Germinal center (tissue), 1 donor: Measurements from ENCODE around the gene TUT4.
"Not testable (repeated sequence)": the region's sequence is repeated elsewhere in the genome, so short reads cannot be mapped to it uniquely, and the experiment has no call there.

Source experiments
- DNase-seq: peaks from one replicate; pipeline ENCODE4 v3.0.0; 2012; ENCODE audit warnings: mixed read lengths, low spot score

TUT4 gene

GRCh38 chr1:52552505-52553361 is at the start of gene TUT4:
TUT4 (minus strand) TSS chr1:52553092; CDS start chr1:52526280, 26,812 bp downstream.
- peak; percentile 72 for DNase-seq

DNA sequence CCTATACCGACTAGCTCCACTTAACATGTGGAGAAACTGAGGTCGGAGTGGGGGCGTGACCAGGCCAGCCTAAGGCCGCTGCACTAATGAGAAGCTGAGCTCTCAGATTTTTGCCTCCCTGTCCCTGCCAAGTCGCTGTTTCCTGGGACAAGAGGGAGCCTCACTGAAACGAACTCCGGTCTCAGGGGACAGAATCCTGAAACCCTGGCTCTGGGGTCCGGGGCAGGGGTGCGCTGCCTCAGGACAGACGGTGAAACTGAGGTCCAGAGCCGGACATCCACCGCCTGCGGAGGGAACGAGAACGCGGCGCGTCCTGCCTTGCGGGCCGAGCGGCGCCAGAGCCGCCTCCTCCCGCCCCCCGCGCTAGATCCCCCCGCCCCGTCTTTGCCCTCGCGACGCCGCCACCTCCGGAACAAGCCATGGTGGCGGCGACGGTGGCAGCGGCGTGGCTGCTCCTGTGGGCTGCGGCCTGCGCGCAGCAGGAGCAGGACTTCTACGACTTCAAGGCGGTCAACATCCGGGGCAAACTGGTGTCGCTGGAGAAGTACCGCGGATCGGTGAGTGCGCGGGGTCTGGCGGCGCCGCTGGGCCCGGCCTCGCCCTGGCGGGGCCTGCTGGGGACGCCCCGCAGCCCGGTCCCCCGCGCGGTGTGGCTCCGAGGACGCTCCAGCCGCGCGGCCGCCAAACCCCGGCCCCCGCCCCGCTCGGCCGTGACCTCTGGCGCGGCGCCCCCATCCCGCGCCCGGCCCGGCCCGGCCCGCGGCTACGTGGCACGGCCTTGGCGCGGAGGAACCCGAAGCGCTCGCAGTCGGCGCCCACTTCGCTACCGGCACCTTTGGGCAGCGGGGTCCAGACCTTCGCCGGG is 49.3 kb upstream of the TUT4 start, which contains the start of gene GPX7:
Gene GPX7 (plus strand): TSS at position 381 of the 865 bp plus-strand sequence. CDS start 39 bp downstream, at position 420.
- DNase-seq, result peak; percentile 79

GRCh38 chr1:52601519-52601918 is 48.6 kb upstream of the TUT4 start:
- DNase-seq, result no peak

DNA sequence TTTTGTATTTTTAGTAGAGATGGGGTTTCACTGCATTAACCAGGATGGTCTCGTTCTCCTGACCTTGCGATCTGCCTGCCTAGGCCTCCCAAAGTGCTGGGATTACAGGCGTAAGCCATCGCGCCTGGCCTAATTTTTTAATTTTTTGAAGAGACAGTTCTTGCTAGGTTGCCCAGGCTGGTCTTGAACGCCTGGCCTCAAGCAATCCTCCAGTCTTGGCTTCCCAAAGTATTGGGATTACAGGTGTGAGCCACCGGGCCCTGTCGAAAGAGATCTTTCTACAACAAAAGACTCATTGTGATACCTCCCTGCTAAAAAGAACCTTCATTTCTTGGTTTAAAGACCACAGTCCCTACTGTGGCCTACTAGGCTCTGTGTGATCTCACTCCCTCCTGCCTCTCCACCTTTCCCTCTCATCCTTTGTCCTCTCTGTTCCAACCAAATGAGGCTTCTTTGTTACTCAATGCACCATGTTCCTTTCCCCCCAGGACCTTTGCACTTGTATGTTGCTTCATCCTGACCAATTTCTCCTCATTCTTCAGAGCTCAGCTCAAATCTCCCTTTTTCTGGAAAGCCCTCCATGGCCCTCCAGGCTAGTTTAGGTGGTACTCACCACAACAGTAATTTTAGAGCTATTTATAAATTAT is 47.8 kb upstream of the TUT4 start:
- no peak for DNase-seq

GRCh38 chr1:52599236-52599635 is 46.3 kb upstream of the TUT4 start:
- DNase-seq, result no peak

GRCh38 chr1:52598729-52599128 is 45.8 kb upstream of the TUT4 start:
- no peak for DNase-seq

DNA sequence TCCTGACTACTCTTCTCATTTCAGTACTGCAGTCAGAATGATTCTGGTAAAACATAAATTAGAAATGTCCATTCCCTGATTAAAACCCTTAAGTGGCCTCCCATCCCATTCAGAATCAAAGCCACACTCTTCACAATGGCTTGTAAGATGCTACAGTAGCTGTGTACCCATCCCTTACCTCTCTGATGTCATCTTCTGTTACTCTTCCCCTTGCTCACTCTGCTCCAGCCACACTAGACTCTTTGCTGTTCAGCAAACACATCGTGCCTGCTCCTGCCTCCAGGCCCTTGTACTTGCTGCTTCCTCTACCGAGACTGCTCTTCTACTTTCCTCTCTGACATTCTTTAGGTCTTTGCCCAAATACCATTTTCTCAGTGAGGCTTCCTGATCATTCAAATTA is 45.0 kb upstream of the TUT4 start:
- DNase-seq, result no peak

DNA sequence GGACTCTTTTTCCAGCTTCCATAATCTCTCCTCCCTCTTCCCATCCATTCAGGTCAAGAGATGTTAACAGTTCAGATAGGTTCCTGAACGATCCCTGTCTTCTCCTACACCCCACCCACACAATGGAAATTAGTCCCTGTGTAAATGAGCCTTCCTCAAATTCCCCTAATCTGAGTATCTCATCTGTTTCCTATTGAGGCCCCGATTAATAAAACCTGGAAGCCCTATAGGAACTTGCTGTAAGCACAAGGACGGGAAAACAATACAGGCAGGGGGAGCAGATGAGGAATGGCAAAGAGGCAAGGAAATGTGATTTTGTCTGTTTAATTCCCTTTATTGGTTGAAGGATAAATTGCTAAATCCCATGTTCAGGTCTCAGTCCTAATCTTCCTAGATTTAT is 42.2 kb upstream of the TUT4 start:
- DNase-seq, result no peak

DNA sequence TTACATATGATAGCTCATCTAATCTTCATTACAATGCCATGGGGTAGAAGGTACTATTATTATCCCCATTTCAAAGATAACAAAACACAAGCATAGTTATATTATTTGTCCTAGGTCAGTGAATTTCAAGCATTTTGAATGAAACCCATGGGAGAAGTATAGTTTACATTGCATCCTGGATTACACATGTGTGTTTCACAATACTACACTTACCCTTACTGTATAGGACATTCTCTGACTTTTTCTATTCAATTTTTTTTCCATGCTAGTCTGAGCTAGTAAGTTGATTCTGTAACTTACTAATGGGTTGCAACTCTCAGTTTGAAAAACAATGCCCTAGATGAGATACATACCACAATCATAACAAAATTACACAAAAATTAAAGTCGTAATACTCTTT is 40.6 kb upstream of the TUT4 start:
- no peak for DNase-seq

DNA sequence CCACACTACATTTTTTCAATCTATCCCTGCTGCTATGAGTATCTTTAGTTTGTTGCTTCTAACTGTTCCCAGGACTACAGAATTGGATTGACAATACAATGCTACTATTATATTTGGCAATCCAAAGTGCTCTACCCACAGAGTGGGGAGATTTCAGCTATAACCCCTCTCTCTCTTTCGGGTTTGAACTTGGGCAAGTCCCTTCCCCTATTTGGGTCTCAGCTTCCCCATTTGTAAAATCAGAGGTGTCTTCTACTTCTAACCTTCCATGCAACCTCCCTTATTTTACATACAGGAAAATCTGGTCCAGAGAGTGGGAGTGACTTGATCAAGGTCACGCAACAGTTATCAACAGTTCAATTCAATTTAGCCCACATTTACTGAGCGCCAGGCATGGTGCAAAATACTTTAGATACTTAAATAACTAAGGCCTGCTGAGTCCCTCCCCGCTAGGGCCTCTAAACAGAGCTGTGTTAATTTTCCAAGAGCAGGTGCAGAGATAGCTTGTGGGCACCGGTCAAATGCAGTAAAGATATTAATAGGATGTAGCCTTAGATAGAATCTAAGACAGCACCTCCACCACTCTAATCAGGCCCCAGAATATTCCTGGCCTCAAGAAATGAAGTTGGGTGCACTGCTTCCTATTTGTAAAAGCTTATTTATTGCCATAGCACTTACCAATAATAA is 39.9 kb upstream of the TUT4 start:
- DNase-seq, result peak; percentile 60

- DNase-seq, result no peak
These were observed 37.4 kb upstream of the TUT4 start for GRCh38 chr1:52590266-52590665.

- no peak for DNase-seq
These were observed 35.6 kb upstream of the TUT4 start for GRCh38 chr1:52588535-52588934.

GRCh38 chr1:52588027-52588426 is 35.1 kb upstream of the TUT4 start:
- no peak for DNase-seq

- no peak for DNase-seq
These were observed 32.6 kb upstream of the TUT4 start for GRCh38 chr1:52585474-52585873.

DNA sequence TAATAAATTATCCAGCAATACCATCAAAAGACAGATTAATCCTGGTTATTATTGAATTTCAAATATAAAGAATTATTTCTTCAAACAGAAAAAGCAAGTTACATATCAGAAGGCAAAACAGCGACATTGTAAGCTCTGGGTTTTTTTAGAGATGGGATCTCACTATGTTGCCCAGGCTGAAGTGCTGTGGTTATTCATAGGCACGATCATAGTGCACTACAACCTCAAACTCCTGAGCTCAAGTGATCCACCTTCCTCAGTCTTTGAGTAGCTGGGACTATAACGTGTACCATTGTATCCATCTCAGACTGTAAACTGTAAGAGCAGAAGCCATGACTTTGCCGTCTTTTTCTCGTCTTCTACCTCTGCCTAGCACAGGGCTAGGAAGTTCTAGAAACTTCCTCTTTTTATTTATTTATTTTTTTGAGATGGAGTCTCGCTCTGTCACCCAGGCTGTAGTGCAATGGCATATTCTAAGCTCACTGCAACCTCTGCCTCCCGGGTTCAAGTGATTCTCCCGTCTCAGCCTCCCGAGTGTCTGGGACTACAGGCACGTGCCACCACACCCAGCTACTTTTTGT is 29.3 kb upstream of the TUT4 start:
- no peak for DNase-seq

- no peak for DNase-seq
These were observed 27.4 kb upstream of the TUT4 start for GRCh38 chr1:52580283-52580682.

DNA sequence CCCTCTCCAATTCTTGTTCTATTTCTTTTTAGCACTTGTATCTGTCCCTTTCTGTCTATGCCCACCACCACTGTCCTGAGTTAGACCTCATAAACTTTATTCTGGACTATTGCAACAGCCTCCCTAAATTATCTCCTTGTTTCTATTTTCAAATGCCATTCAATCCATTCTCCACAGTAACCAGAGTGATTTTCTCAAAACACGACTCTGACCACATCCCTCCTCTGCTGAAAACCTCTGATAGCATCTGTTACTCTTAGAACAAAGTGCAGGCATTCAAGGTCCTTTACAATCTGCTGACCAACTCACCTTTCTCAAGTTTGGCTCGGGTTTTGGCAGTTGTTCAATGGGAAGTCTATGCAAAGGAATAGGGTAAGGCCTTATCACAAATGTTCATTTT is 26.5 kb upstream of the TUT4 start:
- no peak for DNase-seq

DNA sequence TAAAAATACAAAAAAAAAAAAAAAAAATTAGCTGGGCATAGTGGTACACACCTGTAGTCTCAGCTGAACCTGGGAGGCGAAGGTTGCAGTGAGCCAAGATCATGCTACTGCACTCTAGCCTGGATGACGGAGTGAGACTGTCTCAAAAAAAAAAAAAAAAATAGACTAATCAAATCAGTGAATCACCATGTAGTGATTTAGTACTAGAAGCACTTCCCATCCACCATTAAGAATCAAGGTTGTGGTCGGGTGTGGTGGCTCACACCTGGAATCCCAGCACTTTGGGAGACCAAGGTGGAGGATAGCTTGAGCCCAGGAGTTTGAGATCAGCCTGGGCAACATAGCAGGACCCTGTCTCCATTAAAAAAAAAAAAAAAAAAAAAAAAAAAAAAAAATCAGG is 25.2 kb upstream of the TUT4 start:
- not testable (repeated sequence) for DNase-seq

- no peak for DNase-seq
These were observed 23.2 kb upstream of the TUT4 start for GRCh38 chr1:52576074-52576473.

DNA sequence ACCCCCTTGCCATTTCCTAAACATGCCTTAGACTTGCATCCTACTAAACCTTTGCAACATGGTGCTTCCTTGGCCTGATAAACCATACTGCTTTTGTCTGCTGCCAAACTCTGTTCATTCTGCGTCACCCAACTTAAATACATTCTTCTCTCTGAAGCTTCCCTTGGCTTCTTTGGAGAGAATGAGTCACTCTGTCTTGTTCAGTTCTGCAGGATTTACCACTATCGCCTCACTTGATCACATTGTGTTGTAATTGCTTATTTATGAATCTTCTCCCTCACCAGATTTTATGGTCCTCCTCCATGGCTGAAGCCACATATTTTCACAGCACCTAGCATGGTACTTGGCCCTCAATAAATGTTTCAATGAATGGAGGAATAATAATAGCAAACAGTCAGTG is 21.7 kb upstream of the TUT4 start:
- DNase-seq, result no peak

DNA sequence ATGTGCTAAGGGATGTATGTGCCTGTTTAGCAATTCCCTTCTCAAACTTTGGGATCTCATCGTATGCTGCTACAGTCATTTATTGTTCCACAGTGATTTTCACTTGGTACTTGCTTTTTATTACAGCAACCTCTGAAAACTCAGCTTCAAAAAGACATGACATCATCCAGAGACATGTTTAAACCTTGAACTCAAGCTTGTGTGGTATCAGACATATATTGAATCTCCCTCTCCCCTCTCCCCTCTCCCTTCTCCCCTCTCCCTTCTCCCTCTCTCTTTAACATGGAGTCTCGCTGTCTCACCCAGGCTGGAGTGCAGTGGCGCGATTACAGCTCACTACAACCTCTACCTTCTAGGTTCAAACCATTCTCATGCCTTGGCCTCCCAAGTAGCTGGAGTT is 19.5 kb upstream of the TUT4 start:
- DNase-seq, result no peak

GRCh38 chr1:52571783-52572182 is 18.9 kb upstream of the TUT4 start:
- DNase-seq, result no peak
